SK-N-SH treated with all-trans-retinoic acid at 6 μM for 48 hours (cell line): ENCODE results near the gene TYW5.

Experiments
- ARNTL ChIP-seq: fragments of 450-650 bp; formaldehyde crosslinking; IDR thresholded peaks from 2 replicates; pipeline ENCODE4 v1.5.0; 2020; ENCODE audit warnings: low read depth, mild to moderate bottlenecking, moderate library complexity, borderline replicate concordance
- CSDC2 ChIP-seq: fragments of 250-450 bp; sonication (Bioruptor Pico); IDR thresholded peaks from 2 replicates; pipeline ENCODE4 v1.5.0; 2020; ENCODE audit warnings: mild to moderate bottlenecking, moderate library complexity

- TF ChIP-seq ARNTL (CRISPR knock-in tag) (no peak), CSDC2 (CRISPR knock-in tag) (no peak)
These were observed 8.5 kb downstream of the TYW5 start for GRCh38 chr2:199946836-199947235.
